Right hindlimb (tissue), 1 donor: ENCODE data around the gene SLC26A9.
"Not testable (repeated sequence)": the region's sequence is repeated elsewhere in the genome, so short reads cannot be mapped to it uniquely, and the experiment has no call there.

Experiments
- DNase-seq: peaks from one replicate; pipeline ENCODE4 v3.0.0-alpha.2; 2018

Gene SLC26A9

GRCh38 chr1:205923651-205924459, 19.4 kb downstream of the SLC26A9 start:
- DNase-seq: no peak

GRCh38 chr1:205922806-205923205, 20.4 kb downstream of the SLC26A9 start:
- no peak for DNase-seq

GRCh38 chr1:205922314-205922713, 20.9 kb downstream of the SLC26A9 start:
- DNase-seq: no peak

- no peak for DNase-seq
These were observed 21.7 kb downstream of the SLC26A9 start for GRCh38 chr1:205921570-205921909.

- DNase-seq: no peak
These were observed 22.2 kb downstream of the SLC26A9 start for GRCh38 chr1:205920861-205921569.

- peak; percentile 41 for DNase-seq
These were observed 23.1 kb downstream of the SLC26A9 start for GRCh38 chr1:205920159-205920558.

- DNase-seq: peak; percentile 82
These were observed 24.1 kb downstream of the SLC26A9 start for GRCh38 chr1:205918955-205919746.

- DNase-seq: no peak
These were observed 25.6 kb downstream of the SLC26A9 start for GRCh38 chr1:205917466-205918238.

GRCh38 chr1:205916541-205916940, 26.7 kb downstream of the SLC26A9 start:
- no peak for DNase-seq

GRCh38 chr1:205915354-205915990, 27.8 kb downstream of the SLC26A9 start:
- DNase-seq: no peak

GRCh38 chr1:205914730-205915129, 28.5 kb downstream of the SLC26A9 start:
- DNase-seq: no peak

GRCh38 chr1:205914155-205914507, 29.1 kb downstream of the SLC26A9 start:
- DNase-seq: no peak

- DNase-seq: peak; percentile 60
These were observed 29.7 kb downstream of the SLC26A9 start for GRCh38 chr1:205913451-205914154.

- no peak for DNase-seq
These were observed 35.5 kb downstream of the SLC26A9 start for GRCh38 chr1:205907794-205908193.

- DNase-seq: not testable (repeated sequence)
These were observed 38.2 kb downstream of the SLC26A9 start for GRCh38 chr1:205905095-205905494.

- no peak for DNase-seq
These were observed 46.9 kb downstream of the SLC26A9 start for GRCh38 chr1:205896351-205896750.

- not testable (repeated sequence) for DNase-seq
These were observed 49.1 kb downstream of the SLC26A9 start for GRCh38 chr1:205894119-205894518.

- DNase-seq: not testable (repeated sequence)
These were observed 51.1 kb downstream of the SLC26A9 start for GRCh38 chr1:205892175-205892574.

GRCh38 chr1:205891481-205891880, 51.8 kb downstream of the SLC26A9 start:
- DNase-seq: not testable (repeated sequence)

- not testable (repeated sequence) for DNase-seq
These were observed 52.6 kb downstream of the SLC26A9 start for GRCh38 chr1:205890631-205891030.

GRCh38 chr1:205889706-205890105, 53.5 kb downstream of the SLC26A9 start:
- DNase-seq: not testable (repeated sequence)
